ENCODE results near the gene KRTAP19-5. TPM values are rescaled to one million over a fixed set of nuclear protein-coding genes. Genes with fewer than 3 reads are reported as not detected.

The KRTAP19-5 gene
- total and polyA plus RNA-seq, 2 of the 4 experiments (the other 2 are of a cell fraction): not detected

- Histone ChIP-seq H3K4me2 (ENCODE audit: low read depth, low read length) (no peak within 1 kb of the TSS), H4K91ac (ENCODE audit: insufficient read depth, low read depth, low read length) (no peak within 1 kb of the TSS), H4K5ac (ENCODE audit: low read depth, low read length) (no peak within 1 kb of the TSS), H2BK20ac (ENCODE audit: low read depth, low read length) (no peak within 1 kb of the TSS), H3K9me3 (ENCODE audit: control insufficient read depth, insufficient read depth, low read length) (peaks cover 22% of the 10 kb centered on the region), H3K9me1 (ENCODE audit: insufficient read depth, low read length) (no peaks in the 10 kb centered on the region), H2AFZ (replicated peaks; ENCODE audit: low read length, poor library complexity) (no peak within 1 kb of the TSS), H3K79me1 (ENCODE audit: low read depth in 1 of 2, low read length in 2 of 2) (no peaks in the 10 kb centered on the region), H2AK5ac (ENCODE audit: low read depth, low read length) (no peak within 1 kb of the TSS), H3K9ac (ENCODE audit: low read depth, low read length) (no peak within 1 kb of the TSS), H3K36me3 (ENCODE audit: control insufficient read depth, insufficient read depth, low read length) (no peaks in the 10 kb centered on the region), H2BK120ac (ENCODE audit: low read depth, low read length) (no peak within 1 kb of the TSS), H4K8ac (ENCODE audit: low read depth in 2 of 2, low read length in 2 of 2) (no peak within 1 kb of the TSS), H3K4me3 (ENCODE audit: insufficient read depth, low read depth, low read length) (no peak within 1 kb of the TSS), H3K27ac (ENCODE audit: insufficient read depth, low read length) (no peak within 1 kb of the TSS), H3K27me3 (ENCODE audit: control insufficient read depth, insufficient read depth, low read length) (no peaks in the 10 kb centered on the region), H2AK9ac (replicated peaks; ENCODE audit: low read depth, low read length, poor library complexity) (no peak within 1 kb of the TSS), H3K18ac (ENCODE audit: low read depth, low read length) (no peak within 1 kb of the TSS), H3K4me1 (ENCODE audit: control insufficient read depth, insufficient read depth, low read length) (no peaks in the 10 kb centered on the region), H4K20me1 (ENCODE audit: insufficient read depth, low read length) (no peaks in the 10 kb centered on the region), H3K4ac (ENCODE audit: low read depth, low read length) (no peak within 1 kb of the TSS), H3K14ac (replicated peaks; ENCODE audit: low read depth, low read length) (no peak within 1 kb of the TSS), H2BK15ac (ENCODE audit: low read depth, low read length) (no peak within 1 kb of the TSS), H3K56ac (ENCODE audit: extremely low read depth, insufficient read depth, low read length) (no peak within 1 kb of the TSS), H2BK5ac (ENCODE audit: low read depth, low read length, poor library complexity, severe bottlenecking) (no peak within 1 kb of the TSS), H3K23ac (ENCODE audit: low read depth, low read length) (no peak within 1 kb of the TSS)
- ATAC-seq (ENCODE audit: low read depth): no peak
- no TSS peak for BruUV-seq (replicated peaks)
- DNase-seq: no peak
- dilution Hi-C loops (cut with HindIII; ENCODE audit: low sequenced_read_pairs, unreplicated experiment): no loop called here
- intact Hi-C loops (cut with micrococcal nuclease): no loop called here
- WGBS, 2 experiments (ENCODE audit: extremely low coverage in 2 of 2, insufficient read length in 1 of 2): no CpG with 5 or more reads among the region's 2 CpGs
- TF ChIP-seq RAD21 (IDR thresholded peaks at IDR 0.05; ENCODE audit: low read length) (no peak), USF2 (IDR thresholded peaks at IDR 0.05; ENCODE audit: low read depth, low read length) (no peak), SMC3 (IDR thresholded peaks at IDR 0.05; ENCODE audit: low read depth, low read length) (no peak), CHD1 (IDR thresholded peaks at IDR 0.05; ENCODE audit: low read depth, low read length) (no peak), RCOR1 (IDR thresholded peaks at IDR 0.05; ENCODE audit: insufficient replicate concordance, low read length) (no peak), MXI1 (IDR thresholded peaks at IDR 0.05; ENCODE audit: borderline replicate concordance, low read depth, low read length) (no peak), CEBPB (IDR thresholded peaks at IDR 0.05; ENCODE audit: low read depth, low read length) (no peak), MAZ (IDR thresholded peaks at IDR 0.05; ENCODE audit: borderline replicate concordance, low read depth, low read length) (no peak), NFE2L2 (IDR thresholded peaks at IDR 0.05; ENCODE audit: low read depth, low read length) (no peak), MAFK (IDR thresholded peaks at IDR 0.05; ENCODE audit: low read depth, low read length) (no peak)
- POLR2A ChIA-PET (ENCODE audit: unreplicated experiment): no interaction called here
- CTCF ChIA-PET: no interaction called here
- in situ Hi-C loops (cut with MboI; ENCODE audit: low sequenced_read_pairs): no loop called here
Observed at GRCh38 chr21:30487336-30487735, 14.6 kb downstream of the KRTAP19-5 start, which contains the start of gene KRTAP19-2. Gene KRTAP19-2 (minus strand): TSS chr21:30487436. CDS start chr21:30487348, 88 bp downstream.

Measured in IMR-90 (cell line).